GM19372 (cell line): ENCODE results near the gene GPR45.

ENCODE experiments used
- ATAC-seq: cut with Tn5 transposase; IDR thresholded peaks from one replicate; pipeline ENCODE4 v1.9.1; 2021; ENCODE audit warnings: mild to moderate bottlenecking, low read depth, moderate library complexity; ENCODE audit not compliant: unreplicated experiment

The GPR45 gene

GRCh38 chr2:105291981-105292380 is 50.4 kb downstream of the GPR45 start:
- no peak for ATAC-seq
